HG03175 (cell line): ENCODE results near the gene PIAS1.
"Not testable (repeated sequence)": the region's sequence is repeated elsewhere in the genome, so short reads cannot be mapped to it uniquely, and the experiment has no call there.

ENCODE experiments used
- ATAC-seq: cut with Tn5 transposase; IDR thresholded peaks from one replicate; pipeline ENCODE4 v1.9.1; 2021; ENCODE audit warnings: mild to moderate bottlenecking, moderate library complexity; ENCODE audit not compliant: unreplicated experiment

PIAS1 gene

GRCh38 chr15:68201153-68201878 is 147.2 kb downstream of the PIAS1 start:
- ATAC-seq = no peak

- ATAC-seq = no peak
These were observed 147.8 kb downstream of the PIAS1 start for GRCh38 chr15:68201879-68202261.

GRCh38 chr15:68202994-68203393 is 148.9 kb downstream of the PIAS1 start:
- not testable (repeated sequence) for ATAC-seq

DNA sequence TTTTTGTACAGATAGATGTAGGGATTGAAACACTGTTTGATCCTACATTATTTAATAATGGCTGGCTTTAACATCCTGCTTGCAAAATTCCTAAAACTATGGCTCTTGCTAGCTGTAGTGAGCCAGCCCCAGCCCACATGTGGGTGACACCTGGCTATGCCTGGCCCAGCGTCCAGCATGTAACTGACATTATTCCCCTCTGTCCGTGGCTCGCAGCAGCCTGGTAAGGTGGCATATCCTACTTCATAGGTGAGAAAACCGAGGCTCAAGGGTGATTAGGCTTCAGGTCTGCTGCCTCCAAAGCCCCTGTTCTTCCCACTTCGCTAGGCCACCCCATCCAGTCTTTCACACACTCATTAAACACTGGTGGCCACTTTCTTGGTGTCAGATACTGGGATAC is 149.4 kb downstream of the PIAS1 start:
- no peak for ATAC-seq

DNA sequence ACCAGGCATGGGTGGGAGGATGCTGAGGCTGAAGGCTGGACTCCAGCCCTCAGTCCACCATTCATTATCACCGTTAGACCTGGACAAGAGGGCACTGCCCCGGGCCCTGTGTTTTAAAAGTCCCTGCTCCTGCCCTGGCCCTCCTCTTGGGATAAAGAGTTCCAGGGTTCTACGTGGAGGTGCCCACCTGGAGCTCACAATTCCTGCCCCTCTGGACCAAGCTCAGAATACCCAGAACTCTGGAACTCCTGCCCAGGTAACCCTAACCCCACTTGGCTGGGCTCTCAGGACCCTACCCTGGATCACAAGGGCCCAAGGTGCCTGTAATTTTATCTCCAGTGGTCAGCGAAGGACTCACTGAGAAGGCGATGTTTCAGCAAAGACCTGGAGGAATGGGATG is 149.8 kb downstream of the PIAS1 start:
- ATAC-seq = no peak

- ATAC-seq = no peak
These were observed 150.2 kb downstream of the PIAS1 start for GRCh38 chr15:68204361-68204760.

DNA sequence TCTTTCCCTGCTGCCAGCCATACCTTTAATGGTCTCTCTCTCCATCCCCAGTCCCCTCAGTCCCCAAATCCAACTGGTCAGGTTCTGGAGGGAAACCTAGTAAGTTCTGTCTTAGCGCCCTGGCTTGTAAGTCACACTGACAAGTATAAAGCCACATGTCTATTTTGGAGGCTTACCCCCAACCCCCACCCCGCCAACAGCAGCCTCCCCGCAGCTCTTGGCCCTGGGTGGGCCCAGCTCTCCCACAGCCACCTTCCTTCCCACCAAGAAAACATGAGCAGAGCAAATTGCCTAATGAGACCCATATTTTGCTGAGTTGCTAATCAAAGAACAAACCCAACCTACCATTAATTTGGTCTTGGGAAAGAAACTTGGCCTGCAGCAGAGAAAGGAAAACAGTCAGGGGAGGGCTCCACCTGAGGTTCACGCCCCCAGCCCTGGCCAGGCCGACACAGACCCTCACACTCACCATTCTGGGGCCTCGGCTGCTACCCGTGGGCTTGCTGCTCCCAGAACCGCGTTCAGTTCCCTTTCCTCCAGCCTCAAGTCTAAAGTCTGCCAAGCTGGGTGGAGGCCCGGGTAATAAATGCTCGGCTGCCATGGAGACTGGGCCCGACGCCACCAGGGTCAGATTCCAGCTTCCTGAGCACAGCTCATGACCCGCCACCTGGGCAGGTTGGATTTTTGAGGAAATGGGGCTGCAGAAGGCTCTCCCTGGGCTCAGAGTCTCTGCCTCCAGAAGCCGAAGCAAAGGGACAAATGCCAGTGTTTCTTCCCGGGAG is 150.9 kb downstream of the PIAS1 start, which contains the start of gene CALML4:
Gene CALML4, minus strand, starts transcription at position 557 of the 782 bp plus-strand sequence. Its CDS starts 85 bp downstream, at position 472.
- ATAC-seq = no peak

DNA sequence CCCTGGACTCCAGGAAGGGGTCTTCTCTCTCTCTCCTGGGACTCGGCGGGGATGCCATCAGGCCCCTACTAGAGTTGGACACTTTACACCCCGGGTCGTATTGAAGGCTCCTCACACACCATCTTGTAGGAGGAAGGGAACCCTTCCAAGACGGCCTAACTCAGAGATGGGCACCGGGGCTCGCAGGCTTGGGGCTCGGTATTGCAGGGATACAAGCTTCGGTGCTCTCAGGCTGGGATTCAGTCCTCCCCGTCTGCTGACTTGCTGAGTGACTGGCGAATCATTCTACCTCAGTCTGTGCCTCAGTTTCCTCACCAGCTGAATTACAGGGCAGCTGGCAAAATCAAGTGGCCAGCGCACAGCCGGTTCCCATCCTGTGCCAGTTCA is 151.4 kb downstream of the PIAS1 start:
- no peak for ATAC-seq

GRCh38 chr15:68205954-68206539 is 151.9 kb downstream of the PIAS1 start:
- no peak for ATAC-seq

GRCh38 chr15:68206711-68207151 is 152.6 kb downstream of the PIAS1 start:
- ATAC-seq = no peak

DNA sequence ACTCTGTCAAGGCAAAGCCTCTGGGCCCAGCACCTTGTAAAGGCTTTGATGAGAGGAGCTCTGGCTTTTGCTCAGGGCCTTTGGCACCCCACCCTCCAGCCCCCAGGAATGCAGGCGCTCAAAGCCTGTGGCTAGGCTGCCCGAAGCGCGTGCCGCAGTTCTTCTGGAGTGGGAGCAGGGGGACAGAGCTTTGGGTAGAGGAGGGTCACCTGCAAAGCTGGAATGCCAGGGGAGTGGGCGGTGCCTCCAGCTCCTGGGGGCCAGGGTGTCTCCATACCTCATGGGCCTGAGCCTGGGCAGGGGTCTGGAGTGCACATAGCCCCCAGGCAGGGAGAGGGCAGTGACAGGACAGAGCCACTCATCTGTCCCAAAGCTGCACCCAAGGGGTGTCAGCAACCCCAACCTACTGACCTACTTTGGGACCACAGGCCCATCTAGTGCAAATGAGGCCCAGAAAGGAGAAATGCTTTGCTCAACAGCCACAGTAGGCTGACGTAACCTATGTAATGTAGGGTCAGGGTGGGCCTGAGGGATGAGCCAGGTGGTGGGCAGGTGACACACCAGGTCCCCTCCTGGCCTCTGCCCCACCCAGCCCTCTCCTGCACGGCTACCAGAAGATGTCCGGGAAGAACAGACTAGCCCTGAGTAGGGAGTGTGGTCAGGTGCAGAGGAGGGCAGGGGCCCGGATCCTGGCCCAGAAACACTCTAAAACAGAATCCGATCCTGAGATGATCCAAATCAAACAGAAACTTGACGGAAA is 153.2 kb downstream of the PIAS1 start:
- no peak for ATAC-seq

DNA sequence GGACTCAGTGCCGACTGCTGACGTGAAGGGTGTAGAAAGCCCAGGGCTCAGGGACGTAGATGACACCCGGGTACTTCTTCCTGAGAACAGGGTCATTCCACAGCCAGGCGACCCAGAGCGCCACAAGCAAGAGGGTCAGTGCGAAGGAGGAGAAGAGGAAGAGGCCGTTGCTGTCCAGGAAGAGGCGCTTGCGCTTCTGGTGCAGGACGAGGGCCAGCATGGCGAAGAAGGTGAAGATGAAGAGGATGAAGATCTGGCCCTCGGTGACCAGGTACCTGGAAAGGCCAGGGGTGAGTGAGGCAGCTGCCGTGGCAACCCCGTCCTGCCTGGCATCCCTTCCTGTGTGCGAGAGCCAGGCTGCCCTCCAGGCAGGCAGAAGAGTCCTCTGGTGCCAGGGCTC is 154.0 kb downstream of the PIAS1 start:
- ATAC-seq = no peak

DNA sequence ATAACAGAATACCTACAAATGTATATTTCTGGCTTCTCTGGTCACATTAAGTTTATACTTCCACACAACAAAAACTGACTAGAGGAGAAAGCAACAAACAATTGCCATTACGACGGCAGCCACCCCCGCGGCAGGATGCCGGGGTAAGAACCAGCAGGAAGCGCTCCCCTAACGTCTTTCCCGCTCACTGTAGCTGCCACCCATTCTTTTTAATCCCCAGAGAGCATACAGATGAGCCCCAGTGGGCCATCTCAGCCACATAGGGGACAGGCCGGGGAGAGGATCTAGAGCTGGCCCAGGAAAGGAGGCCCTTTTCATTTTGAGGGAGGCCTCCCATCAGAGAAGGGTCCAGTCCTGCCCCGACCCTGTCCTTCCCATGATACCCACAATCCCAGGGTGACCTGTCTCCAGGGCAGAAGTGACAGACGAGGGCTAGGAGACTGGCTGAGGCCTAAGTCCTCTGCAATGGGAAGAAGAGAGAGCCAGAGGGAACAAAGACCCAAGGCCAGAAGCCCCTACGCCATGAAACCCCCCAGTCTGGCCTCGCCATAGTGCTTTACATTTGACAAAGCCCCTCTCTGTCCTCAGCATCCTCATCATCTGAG is 154.6 kb downstream of the PIAS1 start:
- no peak for ATAC-seq

GRCh38 chr15:68209272-68209671 is 155.2 kb downstream of the PIAS1 start:
- ATAC-seq = no peak

DNA sequence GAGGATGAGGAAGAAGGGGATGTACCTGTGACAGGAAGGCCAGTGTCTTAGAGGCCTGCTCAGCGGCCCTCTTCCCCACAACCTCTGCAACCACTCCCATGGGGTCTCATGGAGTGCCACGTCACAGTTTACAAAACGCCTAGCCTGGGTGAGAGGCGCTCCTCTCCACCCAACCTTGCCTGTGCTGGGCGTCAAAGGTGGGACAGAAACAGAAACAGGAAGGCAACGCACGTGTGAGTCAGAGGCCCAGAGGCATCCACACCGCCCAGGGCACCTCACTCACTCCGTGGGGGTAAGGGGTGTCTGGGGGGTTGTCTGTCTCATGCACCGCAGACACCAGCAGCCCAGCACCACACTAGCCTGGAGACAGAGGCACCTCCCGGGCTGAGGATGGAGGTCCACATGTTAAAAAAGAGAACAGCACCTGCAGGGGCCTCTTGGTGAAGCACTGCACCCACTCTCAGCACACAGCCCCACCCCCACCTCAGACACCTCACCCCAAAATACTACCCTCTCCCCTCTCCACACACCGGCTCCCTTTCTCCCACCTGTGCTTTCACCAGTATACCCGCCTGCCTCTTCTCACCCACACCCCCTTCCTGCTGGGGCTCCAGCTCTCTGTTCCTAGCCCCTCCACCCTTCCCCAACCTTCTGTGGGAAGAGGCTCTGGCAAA is 155.8 kb downstream of the PIAS1 start:
- ATAC-seq = no peak

GRCh38 chr15:68210409-68210756 is 156.3 kb downstream of the PIAS1 start:
- no peak for ATAC-seq

GRCh38 chr15:68210821-68211655 is 156.9 kb downstream of the PIAS1 start:
- ATAC-seq = no peak

GRCh38 chr15:68211656-68212320 is 157.7 kb downstream of the PIAS1 start:
- no peak for ATAC-seq

- ATAC-seq = not testable (repeated sequence)
These were observed 159.4 kb downstream of the PIAS1 start for GRCh38 chr15:68213491-68213845.
